Osteocyte (in vitro differentiated cells): ENCODE measurements around the gene PCSK2. TPM values are rescaled to one million over a fixed set of nuclear protein-coding genes. Genes with fewer than 3 reads are reported as not detected.

ENCODE experiments used
- DNase-seq: peaks from one replicate; pipeline ENCODE4 v3.0.0; 2021; ENCODE audit warnings: mixed read lengths; ENCODE audit not compliant: unreplicated experiment; ENCODE audit errors: extremely low spot score
- H3K27ac Mint-ChIP-seq: one replicate; pipeline ENCODE4 v1.8.0; 2021; ENCODE audit warnings: mild to moderate bottlenecking, mixed read lengths; ENCODE audit not compliant: unreplicated experiment
- H3K27me3 Mint-ChIP-seq: one replicate; pipeline ENCODE4 v1.8.0; 2021; ENCODE audit warnings: mixed read lengths; ENCODE audit not compliant: unreplicated experiment
- H3K36me3 Mint-ChIP-seq: one replicate; pipeline ENCODE4 v1.8.0; 2021; ENCODE audit warnings: mixed read lengths; ENCODE audit not compliant: unreplicated experiment
- H3K4me1 Mint-ChIP-seq: one replicate; pipeline ENCODE4 v1.8.0; 2021; ENCODE audit warnings: mixed read lengths; ENCODE audit not compliant: unreplicated experiment
- H3K4me3 Mint-ChIP-seq: one replicate; pipeline ENCODE4 v1.8.0; 2021; ENCODE audit warnings: mild to moderate bottlenecking, moderate library complexity, mixed read lengths; ENCODE audit not compliant: unreplicated experiment
- H3K9me3 Mint-ChIP-seq: one replicate; pipeline ENCODE4 v1.8.0; 2021; ENCODE audit warnings: mixed read lengths; ENCODE audit not compliant: unreplicated experiment
- CTCF ChIP-seq: fragments of 200-600 bp; sonication (generic); IDR thresholded peaks from 2 replicates; pipeline ENCODE4 v1.5.0; 2021; ENCODE audit warnings: antibody characterized with exemption, mild to moderate bottlenecking, moderate library complexity
- total RNA-seq: library from RNA; stranded (reverse); gene quantifications from 2 replicates; pipeline ENCODE4 v1.2.1, GENCODE V29; 2021

PCSK2 gene
- total RNA-seq, 1 donor from 2014 or later = not detected

- Mint-ChIP-seq H3K4me3 (no peak overlapping the region), H3K27ac (no peak overlapping the region), H3K4me1 (no peaks in the 10 kb centered on the region), H3K9me3 (no peaks in the 10 kb centered on the region), H3K36me3 (no peaks in the 10 kb centered on the region), H3K27me3 (no peaks in the 10 kb centered on the region)
- no peak for DNase-seq
- TF ChIP-seq CTCF = no peak
Measured at GRCh38 chr20:17326096-17326495, 99.3 kb downstream of the PCSK2 start.

- no peak for DNase-seq
- Mint-ChIP-seq H3K4me1 (no peaks in the 10 kb centered on the region), H3K27ac (no peak overlapping the region), H3K27me3 (no peaks in the 10 kb centered on the region), H3K9me3 (no peaks in the 10 kb centered on the region), H3K36me3 (no peaks in the 10 kb centered on the region), H3K4me3 (no peak overlapping the region)
- no peak for TF ChIP-seq CTCF
Measured at GRCh38 chr20:17327185-17328148, 100.6 kb downstream of the PCSK2 start.

- Mint-ChIP-seq H3K27ac (no peak overlapping the region), H3K4me3 (no peak overlapping the region), H3K9me3 (no peaks in the 10 kb centered on the region), H3K27me3 (no peaks in the 10 kb centered on the region), H3K4me1 (no peaks in the 10 kb centered on the region), H3K36me3 (no peaks in the 10 kb centered on the region)
- no peak for DNase-seq
- TF ChIP-seq CTCF = no peak
Measured at GRCh38 chr20:17334932-17335331, 108.1 kb downstream of the PCSK2 start.

DNA sequence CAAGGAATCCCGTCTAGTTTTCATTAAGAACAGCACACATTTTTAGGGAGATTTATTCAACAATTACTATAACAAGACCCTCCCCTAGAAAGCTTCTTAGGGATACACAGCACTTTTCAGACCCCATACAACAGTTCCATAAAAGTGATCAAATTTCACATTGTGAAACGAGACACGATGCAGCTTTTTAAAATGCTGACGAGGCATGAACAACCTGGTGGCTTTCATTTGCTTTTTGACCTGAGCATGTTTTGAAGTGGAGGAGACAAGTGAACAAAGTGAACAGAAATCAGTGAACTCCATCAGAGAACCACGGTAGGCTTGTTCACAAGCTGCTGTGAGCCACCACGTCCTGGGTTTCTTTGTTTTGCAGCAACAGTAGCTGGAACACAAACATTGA is 112.2 kb downstream of the PCSK2 start:
- H3K4me3 Mint-ChIP-seq = no peak overlapping the region
- no peak for TF ChIP-seq CTCF
- no peak for DNase-seq

DNA sequence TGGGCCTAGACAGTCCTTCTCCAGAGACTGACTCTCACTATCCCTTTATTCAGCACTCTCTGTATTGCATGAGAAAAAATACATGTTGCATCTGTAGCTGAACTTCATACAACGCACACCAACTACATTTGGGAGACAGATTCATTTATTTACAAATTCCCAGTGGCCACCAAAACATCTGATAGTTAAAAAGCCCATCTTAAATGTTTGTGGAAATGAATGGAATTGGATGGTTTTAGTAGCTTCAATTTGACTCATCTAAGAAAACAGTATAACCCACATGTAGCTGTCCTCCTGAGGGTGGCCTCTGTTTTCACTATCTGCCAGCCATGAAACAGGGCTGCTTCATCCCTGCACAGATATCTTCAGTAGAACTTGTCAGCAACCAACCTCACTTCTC is 116.3 kb downstream of the PCSK2 start:
- H3K4me3 Mint-ChIP-seq = no peak overlapping the region
- no peaks in the 10 kb centered on the region for H3K9me3 Mint-ChIP-seq
- H3K4me1 Mint-ChIP-seq = no peaks in the 10 kb centered on the region
- no peak for TF ChIP-seq CTCF
- no peaks in the 10 kb centered on the region for H3K36me3 Mint-ChIP-seq
- peaks cover 12% of the 10 kb centered on the region for H3K27me3 Mint-ChIP-seq
- H3K27ac Mint-ChIP-seq = no peak overlapping the region
- DNase-seq = no peak

More for the DNA sequence above, 112.2 kb downstream of the PCSK2 start:
- peaks cover 8% of the 10 kb centered on the region for H3K27me3 Mint-ChIP-seq
- H3K36me3 Mint-ChIP-seq = no peaks in the 10 kb centered on the region
- no peaks in the 10 kb centered on the region for H3K9me3 Mint-ChIP-seq
- no peaks in the 10 kb centered on the region for H3K4me1 Mint-ChIP-seq
- H3K27ac Mint-ChIP-seq = no peak overlapping the region
